ENCODE data around the gene RFX3.

DNA sequence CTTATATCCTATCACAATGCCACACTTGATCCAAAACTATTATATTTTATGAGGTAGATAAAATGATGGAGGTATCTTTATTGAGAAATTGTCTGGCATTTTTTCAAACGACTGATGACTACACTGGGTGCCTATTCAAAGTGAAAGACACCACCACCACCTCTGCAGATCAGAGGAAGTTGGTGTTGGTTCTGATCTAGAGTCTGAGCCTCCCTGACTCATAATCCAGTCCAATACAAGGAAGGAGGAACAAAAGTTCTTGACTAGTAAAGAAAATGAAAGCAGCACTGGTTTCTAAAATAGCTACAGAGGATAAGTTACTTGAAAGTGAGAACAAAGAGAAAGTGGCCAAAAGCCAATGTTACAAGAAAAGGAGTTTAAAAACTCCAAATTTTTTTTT is 139.9 kb downstream of the RFX3 start:
- no peak for TF ChIP-seq CTCF (IDR thresholded peaks at IDR 0.05)
- TF ChIP-seq POLR2A (IDR thresholded peaks at IDR 0.05), result no peak

All from adrenal gland (tissue), 5 donors.